Mesendoderm (in vitro differentiated cells): ENCODE results near the gene EYS.

Experiments used
- DNase-seq: peaks from one replicate; pipeline ENCODE4 v3.0.0; 2013
- H2AK5ac ChIP-seq: 2 replicates; pipeline ENCODE4 v1.6.1; 2013; ENCODE audit warnings: low read length, inconsistent platforms
- H2BK120ac ChIP-seq: 2 replicates; pipeline ENCODE4 v1.6.1; 2013; ENCODE audit warnings: low read depth, mild to moderate bottlenecking, low read length, moderate library complexity, mixed read lengths
- H2BK15ac ChIP-seq: replicated peaks from 2 replicates; pipeline ENCODE4 v1.6.1; 2013; ENCODE audit warnings: low read depth, mild to moderate bottlenecking, moderate library complexity
- H2BK5ac ChIP-seq: 2 replicates; pipeline ENCODE4 v1.6.1; 2013; ENCODE audit warnings: low read length, inconsistent platforms
- H3K18ac ChIP-seq: 2 replicates; pipeline ENCODE4 v1.6.1; 2013; ENCODE audit warnings: mild to moderate bottlenecking, low read length, mixed read lengths
- H3K23ac ChIP-seq: one replicate; pipeline ENCODE4 v1.6.1; 2013; ENCODE audit warnings: low read length
- H3K27ac ChIP-seq: 2 replicates; pipeline ENCODE4 v1.5.1; 2013; ENCODE audit warnings: low read depth, mild to moderate bottlenecking, inconsistent platforms, low read length, moderate library complexity
- H3K27me3 ChIP-seq: 2 replicates; pipeline ENCODE4 v1.6.1; 2013; ENCODE audit warnings: low read length, control low read depth, mild to moderate bottlenecking, inconsistent platforms; ENCODE audit not compliant: insufficient read depth, poor library complexity
- H3K36me3 ChIP-seq: 2 replicates; pipeline ENCODE4 v1.6.1; 2013; ENCODE audit warnings: low read length, inconsistent platforms; ENCODE audit not compliant: control insufficient read depth, insufficient read depth
- H3K4ac ChIP-seq: one replicate; pipeline ENCODE4 v1.6.1; 2013; ENCODE audit warnings: low read depth, mild to moderate bottlenecking, low read length, moderate library complexity
- H3K4me1 ChIP-seq: 2 replicates; pipeline ENCODE4 v1.6.1; 2013; ENCODE audit warnings: low read depth, low read length, inconsistent platforms; ENCODE audit not compliant: control insufficient read depth
- H3K4me2 ChIP-seq: 2 replicates; pipeline ENCODE4 v1.6.1; 2013; ENCODE audit warnings: low read length
- H3K4me3 ChIP-seq: 2 replicates; pipeline ENCODE4 v1.5.1; 2013; ENCODE audit warnings: mild to moderate bottlenecking, low read length
- H3K56ac ChIP-seq: one replicate; pipeline ENCODE4 v1.6.1; 2013; ENCODE audit warnings: low read length
- H3K79me1 ChIP-seq: 2 replicates; pipeline ENCODE4 v1.6.1; 2013; ENCODE audit warnings: low read length, inconsistent platforms
- H3K79me2 ChIP-seq: 2 replicates; pipeline ENCODE4 v1.6.1; 2013; ENCODE audit warnings: mild to moderate bottlenecking, low read length; ENCODE audit not compliant: control insufficient read depth, insufficient read depth
- H3K9ac ChIP-seq: 2 replicates; pipeline ENCODE4 v1.6.1; 2013; ENCODE audit warnings: low read length, inconsistent platforms
- H4K5ac ChIP-seq: one replicate; pipeline ENCODE4 v1.6.1; 2013; ENCODE audit warnings: low read length
- H4K8ac ChIP-seq: one replicate; pipeline ENCODE4 v1.6.1; 2013; ENCODE audit warnings: low read depth, mild to moderate bottlenecking, control low read depth, low read length, moderate library complexity
- WGBS: extraction: QIAGEN DNeasy Blood & Tissue Kit; methylation state at CpG from one replicate; pipeline ENCODE4 v1.1.7; 2013; ENCODE audit warnings: low lambda C conversion rate, missing lambda C conversion rate; ENCODE audit not compliant: insufficient coverage; ENCODE audit errors: extremely low coverage; 5-methylcytosine and 5-hydroxymethylcytosine counted together

The EYS gene

GRCh38 chr6:64288351-64288750 lies 1418.7 kb downstream of the EYS start:
- H4K8ac ChIP-seq: no peak overlapping the region
- H4K5ac ChIP-seq: no peak overlapping the region
- no peak overlapping the region for H3K9ac ChIP-seq
- H3K18ac ChIP-seq: no peak overlapping the region
- H2BK120ac ChIP-seq: no peak overlapping the region
- H3K79me1 ChIP-seq: no peaks in the 10 kb centered on the region
- H3K4me3 ChIP-seq: no peak overlapping the region
- H2AK5ac ChIP-seq: no peak overlapping the region
- no peaks in the 10 kb centered on the region for H3K27me3 ChIP-seq
- H3K4me2 ChIP-seq: no peak overlapping the region
- no peak overlapping the region for H3K56ac ChIP-seq
- H3K23ac ChIP-seq: no peak overlapping the region
- H3K27ac ChIP-seq: no peak overlapping the region
- no peaks in the 10 kb centered on the region for H3K79me2 ChIP-seq
- no peaks in the 10 kb centered on the region for H3K36me3 ChIP-seq
- no peak overlapping the region for H3K4ac ChIP-seq
- no peak overlapping the region for H2BK15ac ChIP-seq
- no CpG with 5 or more reads among the region's 3 CpGs for WGBS
- no peaks in the 10 kb centered on the region for H3K4me1 ChIP-seq
- no peak overlapping the region for H2BK5ac ChIP-seq
- no peak for DNase-seq

- Histone ChIP-seq H4K8ac (no peak overlapping the region), H2BK120ac (no peak overlapping the region)
- WGBS: no CpG with 5 or more reads among the region's 1 CpG
Observed at GRCh38 chr6:64281167-64281566, 1425.9 kb downstream of the EYS start.

GRCh38 chr6:64280569-64280968 lies 1426.5 kb downstream of the EYS start:
- H3K18ac ChIP-seq: no peak overlapping the region
- WGBS: no CpG with 5 or more reads among the region's 1 CpG

More at GRCh38 chr6:64281167-64281566, 1425.9 kb downstream of the EYS start:
- H3K27me3 ChIP-seq: no peaks in the 10 kb centered on the region
- no peak overlapping the region for H3K4ac ChIP-seq
- H3K4me3 ChIP-seq: no peak overlapping the region
- no peaks in the 10 kb centered on the region for H3K4me1 ChIP-seq
- H3K79me2 ChIP-seq: no peaks in the 10 kb centered on the region
- H3K18ac ChIP-seq: no peak overlapping the region
- no peak overlapping the region for H3K56ac ChIP-seq
- no peaks in the 10 kb centered on the region for H3K36me3 ChIP-seq
- H3K79me1 ChIP-seq: no peaks in the 10 kb centered on the region
- H3K27ac ChIP-seq: no peak overlapping the region
- no peak for DNase-seq
- H3K4me2 ChIP-seq: no peak overlapping the region
- no peak overlapping the region for H3K9ac ChIP-seq
- no peak overlapping the region for H4K5ac ChIP-seq
- H2BK15ac ChIP-seq: no peak overlapping the region
- no peak overlapping the region for H2AK5ac ChIP-seq
- H2BK5ac ChIP-seq: no peak overlapping the region
- H3K23ac ChIP-seq: no peak overlapping the region

GRCh38 chr6:64270083-64270482 lies 1436.9 kb downstream of the EYS start:
- Histone ChIP-seq H3K79me1 (no peaks in the 10 kb centered on the region), H2BK15ac (no peak overlapping the region), H3K4me2 (no peak overlapping the region), H4K5ac (no peak overlapping the region), H4K8ac (no peak overlapping the region), H3K27me3 (no peaks in the 10 kb centered on the region), H2BK5ac (no peak overlapping the region), H3K4ac (no peak overlapping the region), H3K4me3 (no peak overlapping the region), H3K79me2 (no peaks in the 10 kb centered on the region), H3K4me1 (no peaks in the 10 kb centered on the region), H3K18ac (no peak overlapping the region), H3K9ac (no peak overlapping the region), H3K36me3 (no peaks in the 10 kb centered on the region), H3K23ac (no peak overlapping the region), H2BK120ac (no peak overlapping the region), H3K56ac (no peak overlapping the region), H3K27ac (no peak overlapping the region), H2AK5ac (no peak overlapping the region)
- no peak for DNase-seq
- no CpG with 5 or more reads among the region's 5 CpGs for WGBS

More at GRCh38 chr6:64280569-64280968, 1426.5 kb downstream of the EYS start:
- H3K4ac ChIP-seq: no peak overlapping the region
- no peaks in the 10 kb centered on the region for H3K79me2 ChIP-seq
- H3K56ac ChIP-seq: no peak overlapping the region
- no peak overlapping the region for H2BK5ac ChIP-seq
- H4K8ac ChIP-seq: no peak overlapping the region
- H2BK15ac ChIP-seq: no peak overlapping the region
- no peak overlapping the region for H3K4me2 ChIP-seq
- no peak overlapping the region for H3K4me3 ChIP-seq
- peak; percentile 42 for DNase-seq
- H2AK5ac ChIP-seq: no peak overlapping the region
- H3K9ac ChIP-seq: no peak overlapping the region
- no peak overlapping the region for H4K5ac ChIP-seq
- no peaks in the 10 kb centered on the region for H3K79me1 ChIP-seq
- no peak overlapping the region for H3K23ac ChIP-seq
- H3K36me3 ChIP-seq: no peaks in the 10 kb centered on the region
- H2BK120ac ChIP-seq: no peak overlapping the region
- H3K27me3 ChIP-seq: no peaks in the 10 kb centered on the region
- H3K4me1 ChIP-seq: no peaks in the 10 kb centered on the region
- H3K27ac ChIP-seq: no peak overlapping the region

- H3K4me3 ChIP-seq: no peak overlapping the region
- no peak overlapping the region for H3K23ac ChIP-seq
- no peak overlapping the region for H2AK5ac ChIP-seq
- H3K79me2 ChIP-seq: no peaks in the 10 kb centered on the region
- no peak overlapping the region for H4K8ac ChIP-seq
- no peak overlapping the region for H3K4me2 ChIP-seq
- no peak overlapping the region for H3K18ac ChIP-seq
- no peak overlapping the region for H2BK120ac ChIP-seq
- no CpG with 5 or more reads among the region's 2 CpGs for WGBS
- no peaks in the 10 kb centered on the region for H3K4me1 ChIP-seq
- no peaks in the 10 kb centered on the region for H3K27me3 ChIP-seq
- no peaks in the 10 kb centered on the region for H3K79me1 ChIP-seq
- no peak overlapping the region for H3K9ac ChIP-seq
- no peak overlapping the region for H3K4ac ChIP-seq
- no peak overlapping the region for H4K5ac ChIP-seq
- H3K56ac ChIP-seq: no peak overlapping the region
- no peaks in the 10 kb centered on the region for H3K36me3 ChIP-seq
- no peak overlapping the region for H2BK15ac ChIP-seq
- no peak overlapping the region for H2BK5ac ChIP-seq
- H3K27ac ChIP-seq: no peak overlapping the region
- no peak for DNase-seq
Observed at GRCh38 chr6:64266351-64266821, 1440.6 kb downstream of the EYS start.

GRCh38 chr6:64263778-64264177 lies 1443.2 kb downstream of the EYS start:
- H2BK5ac ChIP-seq: no peak overlapping the region
- no peak overlapping the region for H3K4me3 ChIP-seq
- H4K5ac ChIP-seq: no peak overlapping the region
- no CpG with 5 or more reads among the region's 1 CpG for WGBS
- H3K36me3 ChIP-seq: no peaks in the 10 kb centered on the region
- H2AK5ac ChIP-seq: no peak overlapping the region
- no peaks in the 10 kb centered on the region for H3K79me2 ChIP-seq
- no peak overlapping the region for H3K18ac ChIP-seq
- DNase-seq: no peak
- no peak overlapping the region for H3K56ac ChIP-seq
- H3K27me3 ChIP-seq: no peaks in the 10 kb centered on the region
- H4K8ac ChIP-seq: no peak overlapping the region
- no peak overlapping the region for H3K4ac ChIP-seq
- no peak overlapping the region for H2BK120ac ChIP-seq
- no peaks in the 10 kb centered on the region for H3K4me1 ChIP-seq
- no peak overlapping the region for H3K4me2 ChIP-seq
- no peak overlapping the region for H2BK15ac ChIP-seq
- H3K79me1 ChIP-seq: no peaks in the 10 kb centered on the region
- H3K23ac ChIP-seq: no peak overlapping the region
- no peak overlapping the region for H3K9ac ChIP-seq
- no peak overlapping the region for H3K27ac ChIP-seq
